Small intestine (tissue), 7 donors: Measurements from ENCODE around the gene SLC22A1. TPM values are rescaled to one million over a fixed set of nuclear protein-coding genes. Genes with fewer than 3 reads are reported as not detected.
"Not testable (repeated sequence)": the region's sequence is repeated elsewhere in the genome, so short reads cannot be mapped to it uniquely, and the experiment has no call there.

Experiments used
- DNase-seq, 2 donors: peaks; one replicate each; pipeline versions ENCODE4 v3.0.0 to v3.0.0-alpha.2; 2013
- FAIRE-seq: peaks from 2 replicates; lab custom pipeline; 2012; peaks lifted over from hg19 to GRCh38; lab: Jason Lieb, UNC
- H3K27ac ChIP-seq, 3 donors: one replicate each; pipeline ENCODE4 v1.5.1; 2013; ENCODE audit warnings: low read length in 2 of 3, mild to moderate bottlenecking in 2 of 3, control low read depth in 1 of 3, inconsistent platforms in 1 of 3, low read depth in 1 of 3, moderate library complexity in 1 of 3
- H3K27me3 ChIP-seq, 3 donors: one replicate each; pipeline ENCODE4 v1.6.1; 2013; ENCODE audit warnings: low read length in 3 of 3, inconsistent platforms in 1 of 3; ENCODE audit not compliant: control insufficient read depth in 3 of 3, insufficient read depth in 3 of 3
- H3K36me3 ChIP-seq, 3 donors: one replicate each; pipeline ENCODE4 v1.6.1; 2013; ENCODE audit warnings: low read length in 3 of 3, inconsistent platforms in 1 of 3, low read depth in 1 of 3, mild to moderate bottlenecking in 1 of 3, moderate library complexity in 1 of 3; ENCODE audit not compliant: control insufficient read depth in 3 of 3, insufficient read depth in 2 of 3
- H3K4me1 ChIP-seq, 3 donors: one replicate each; pipeline ENCODE4 v1.6.1; 2013; ENCODE audit warnings: low read length in 2 of 3, inconsistent platforms in 1 of 3, low read depth in 1 of 3, mild to moderate bottlenecking in 1 of 3, moderate library complexity in 1 of 3; ENCODE audit not compliant: control insufficient read depth in 3 of 3, insufficient read depth in 2 of 3
- H3K4me3 ChIP-seq, 3 donors: one replicate each; pipeline ENCODE4 v1.5.1; 2013; ENCODE audit warnings: low read length in 3 of 3, control low read depth in 1 of 3, inconsistent platforms in 1 of 3, low read depth in 1 of 3, mild to moderate bottlenecking in 1 of 3, moderate library complexity in 1 of 3
- H3K9me3 ChIP-seq, 2 donors: one replicate each; pipeline ENCODE4 v1.6.1; 2013; ENCODE audit warnings: low read depth in 1 of 2, low read length in 1 of 2; ENCODE audit not compliant: control insufficient read depth in 2 of 2, insufficient read depth in 1 of 2
- WGBS, 3 donors: extraction: QIAGEN DNeasy Blood & Tissue Kit; methylation state at CpG; one replicate each; pipeline ENCODE4 v1.1.7; 2013; 5-methylcytosine and 5-hydroxymethylcytosine counted together
- polyA plus RNA-seq, 4 donors: library from polyadenylated mRNA; stranded (reverse) in 3 of 4; unstranded in 1 of 4; fragments of 200-250 nt in 3 of 4; fragments of 120-200 nt in 1 of 4; gene quantifications; one replicate each; pipeline versions ENCODE4 v1.2.1 to v1.2.3, GENCODE V29; 2013
- donor health status: healthy with polysubstance abuse.
- donor health status: control.
- donor health status: control.
- donor health status: Bipolar disorder and iron deficiency.
- donor health status: healthy.

The SLC22A1 gene
- polyA plus RNA-seq, 4 donors, result 0.21 to 0.89 (median 0.55) TPM; not detected in 1

GRCh38 chr6:160160929-160161646, 39.5 kb downstream of the SLC22A1 start:
- WGBS, 3 donors, result 80 to 85% (median 83%) methylated on average over 14 to 15 of the region's 15 CpGs
- Histone ChIP-seq H3K36me3 (peaks cover 0 to 5% (median 0%) of the 10 kb centered on the region in 3 donors), H3K27me3 (no peaks in the 10 kb centered on the region), H3K4me1 (peaks cover 0 to 9% (median 0%) of the 10 kb centered on the region in 3 donors), H3K27ac (peak overlapping the region in 1 of 3 donors; percentile 21), H3K9me3 (no peaks in the 10 kb centered on the region), H3K4me3 (no peak overlapping the region)
- no peak for DNase-seq
- no peak for FAIRE-seq

- no peak overlapping the region for H3K27ac ChIP-seq
Observed at GRCh38 chr6:160161647-160161986, 40.0 kb downstream of the SLC22A1 start.

GRCh38 chr6:160162030-160162566, 40.5 kb downstream of the SLC22A1 start:
- FAIRE-seq (no peak), DNase-seq (no peak)
- WGBS, 3 donors, result 54 to 74% (median 70%) methylated on average over 5 of the region's 5 CpGs
- H3K36me3 ChIP-seq, result peaks cover 0 to 5% (median 0%) of the 10 kb centered on the region in 3 donors
- no peaks in the 10 kb centered on the region for H3K9me3 ChIP-seq
- H3K4me1 ChIP-seq, result peaks cover 0 to 18% (median 0%) of the 10 kb centered on the region in 3 donors
- no peak overlapping the region for H3K4me3 ChIP-seq
- no peaks in the 10 kb centered on the region for H3K27me3 ChIP-seq
- H3K27ac ChIP-seq, result no peak overlapping the region

More at GRCh38 chr6:160161647-160161986, 40.0 kb downstream of the SLC22A1 start:
- FAIRE-seq (no peak), DNase-seq (no peak)
- 71 to 88% (median 77%) methylated on average over 5 of the region's 5 CpGs for WGBS, 3 donors
- Histone ChIP-seq H3K9me3 (no peaks in the 10 kb centered on the region), H3K4me1 (peaks cover 0 to 14% (median 0%) of the 10 kb centered on the region in 3 donors), H3K27me3 (no peaks in the 10 kb centered on the region), H3K4me3 (no peak overlapping the region), H3K36me3 (peaks cover 0 to 5% (median 0%) of the 10 kb centered on the region in 3 donors)

- FAIRE-seq, result no peak
- Histone ChIP-seq H3K27me3 (no peaks in the 10 kb centered on the region), H3K27ac (no peak overlapping the region), H3K4me3 (no peak overlapping the region), H3K4me1 (peaks cover 0 to 30% (median 0%) of the 10 kb centered on the region in 3 donors), H3K36me3 (peaks cover 0 to 3% (median 0%) of the 10 kb centered on the region in 3 donors), H3K9me3 (no peaks in the 10 kb centered on the region)
- 79 to 85% (median 83%) methylated on average over 8 of the region's 8 CpGs for WGBS, 3 donors
- DNase-seq, result no peak
Observed at GRCh38 chr6:160163425-160163824, 41.8 kb downstream of the SLC22A1 start.

GRCh38 chr6:160163912-160164311, 42.3 kb downstream of the SLC22A1 start:
- Histone ChIP-seq H3K27ac (no peak overlapping the region), H3K4me1 (peaks cover 0 to 31% (median 0%) of the 10 kb centered on the region in 3 donors), H3K36me3 (peaks cover 0 to 3% (median 0%) of the 10 kb centered on the region in 3 donors), H3K4me3 (no peak overlapping the region), H3K9me3 (no peaks in the 10 kb centered on the region), H3K27me3 (no peaks in the 10 kb centered on the region)
- WGBS, 3 donors, result 73 to 80% (median 77%) methylated on average over 7 of the region's 7 CpGs
- no peak for DNase-seq
- no peak for FAIRE-seq

DNA sequence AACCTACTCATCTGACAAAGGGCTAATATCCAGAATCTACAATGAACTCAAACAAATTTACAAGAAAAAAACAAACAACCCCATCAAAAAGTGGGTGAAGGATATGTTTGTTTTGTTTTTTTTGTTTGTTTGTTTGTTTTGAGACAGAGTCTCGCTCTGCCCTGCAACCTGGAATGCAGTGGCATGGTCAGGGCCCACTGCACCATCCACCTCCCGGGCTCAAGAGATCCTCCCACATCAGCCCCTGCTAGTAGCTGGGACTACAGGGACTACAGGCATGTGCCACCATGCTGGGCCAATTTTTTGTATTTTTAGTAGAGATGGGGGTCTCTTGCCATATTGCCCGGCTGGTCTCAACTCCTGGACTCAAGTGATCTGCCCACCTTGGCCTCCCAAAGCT, 44.3 kb downstream of the SLC22A1 start:
- not testable (repeated sequence) for H3K27me3 ChIP-seq, FAIRE-seq

GRCh38 chr6:160167604-160168399, 46.2 kb downstream of the SLC22A1 start:
- peak overlapping the region in 1 of 3 donors; percentile 91 for H3K27ac ChIP-seq
- 32 to 64% (median 48%) methylated on average over 7 of the region's 7 CpGs for WGBS, 3 donors
- no peaks in the 10 kb centered on the region for H3K9me3 ChIP-seq
- H3K4me1 ChIP-seq, result peaks cover 0 to 22% (median 0%) of the 10 kb centered on the region in 3 donors
- H3K36me3 ChIP-seq, result no peaks in the 10 kb centered on the region
- DNase-seq (peak; percentile 54 to 82), FAIRE-seq (no peak)
- no peak overlapping the region for H3K4me3 ChIP-seq
- no peaks in the 10 kb centered on the region for H3K27me3 ChIP-seq

More for the DNA sequence above, 44.3 kb downstream of the SLC22A1 start:
- not testable (repeated sequence) for DNase-seq, H3K27ac ChIP-seq, H3K4me3 ChIP-seq, H3K36me3 ChIP-seq, H3K9me3 ChIP-seq
- H3K4me1 ChIP-seq, result peaks cover 0 to 23% (median 0%) of the 10 kb centered on the region in 3 donors
- WGBS, 3 donors, result 81 to 90% (median 86%) methylated on average over 3 of the region's 3 CpGs

GRCh38 chr6:160170018-160170680, 48.5 kb downstream of the SLC22A1 start:
- no peak for FAIRE-seq
- peaks cover 0 to 22% (median 0%) of the 10 kb centered on the region in 3 donors for H3K4me1 ChIP-seq
- H3K36me3 ChIP-seq, result no peaks in the 10 kb centered on the region
- H3K4me3 ChIP-seq, result no peak overlapping the region
- no peak for DNase-seq
- 58 to 64% (median 63%) methylated on average over 6 of the region's 6 CpGs for WGBS, 3 donors
- H3K27me3 ChIP-seq, result no peaks in the 10 kb centered on the region
- H3K9me3 ChIP-seq, result no peaks in the 10 kb centered on the region
- no peak overlapping the region for H3K27ac ChIP-seq
